Left ventricle myocardium inferior (tissue), 1 donor: ENCODE measurements around the gene KCNH4. TPM values are rescaled to one million over a fixed set of nuclear protein-coding genes. Genes with fewer than 3 reads are reported as not detected.

Experiments
- total RNA-seq: library from RNA; stranded (reverse); fragmentation: NEBNext Ultra II Directional; extraction: Animal tissue kit (Norgen Biotek cat#: 25700); gene quantifications from one replicate; pipeline ENCODE4 v1.2.1, GENCODE V29; 2021
- donor health status: DM: no; HTN: yes; CAD: no; lungs with severe emphysema.

The KCNH4 gene
- total RNA-seq, 1 donor from 2014 or later: 0.16 TPM

Other genes starting within 250 kb of the KCNH4 start
- gene CNP, start 214.3 kb downstream of the KCNH4 start, total RNA-seq: 24.9 TPM
- gene DNAJC7, start 163.7 kb downstream of the KCNH4 start, total RNA-seq: 71.2 TPM
- gene NKIRAS2, start 161.1 kb downstream of the KCNH4 start, total RNA-seq: 50.9 TPM
- 0.63 TPM for gene C17orf113, start 130.5 kb downstream of the KCNH4 start, total RNA-seq
- gene ZNF385C, start 82.7 kb downstream of the KCNH4 start, total RNA-seq: 0.49 TPM
- gene DHX58, start 68.4 kb downstream of the KCNH4 start, total RNA-seq: 3.1 TPM
- gene KAT2A, start 59.8 kb downstream of the KCNH4 start, total RNA-seq: 25.7 TPM
- not detected for gene HSPB9, start 58.3 kb downstream of the KCNH4 start, total RNA-seq
- 38.6 TPM for gene RAB5C, start 26.2 kb downstream of the KCNH4 start, total RNA-seq
- not detected for gene HCRT, start 4.3 kb upstream of the KCNH4 start, total RNA-seq
- gene GHDC, start 13.4 kb upstream of the KCNH4 start, total RNA-seq: 8.4 TPM
- 30.7 TPM for gene STAT5B, start 95.2 kb upstream of the KCNH4 start, total RNA-seq
- gene STAT5A, start 107.4 kb upstream of the KCNH4 start, total RNA-seq: 16.7 TPM
- 116 TPM for gene STAT3, start 207.3 kb upstream of the KCNH4 start, total RNA-seq
- gene CAVIN1, start 242.1 kb upstream of the KCNH4 start, total RNA-seq: 205 TPM